CD4-positive, alpha-beta memory T cell (primary cell): ENCODE results near the gene NCKIPSD. TPM values are rescaled to one million over a fixed set of nuclear protein-coding genes. Genes with fewer than 3 reads are reported as not detected.
A peak's percentile ranks its signal among the peaks of the same experiment; 100 is the strongest.

Experiments
- CTCF ChIA-PET: fragments of 350-600 bp; sonication (Branson Sonifier 250); formaldehyde crosslinking; loops from one replicate; lab custom pipeline; 2021; ENCODE audit warnings: inconsistent platforms; ENCODE audit not compliant: partially characterized antibody; lab: Charles Lee
- POLR2A ChIA-PET: fragments of 350-600 bp; sonication (Branson Sonifier 250); formaldehyde crosslinking; loops from one replicate; lab custom pipeline; 2021; ENCODE audit not compliant: partially characterized antibody; lab: Charles Lee
- DNase-seq, 5 donors: peaks; one replicate each; pipeline versions ENCODE4 v3.0.0 to v3.0.0-alpha.2; 2020 to 2022; ENCODE audit warnings: mixed read lengths in 1 of 5
- H3K27ac ChIP-seq: one replicate; pipeline ENCODE4 v1.7.0; 2013; ENCODE audit warnings: low read depth, low read length
- H3K27me3 ChIP-seq: 2 replicates; pipeline ENCODE4 v1.7.0; 2013; ENCODE audit warnings: mild to moderate bottlenecking, low read length, moderate library complexity; ENCODE audit not compliant: insufficient read depth
- H3K36me3 ChIP-seq: 2 replicates; pipeline ENCODE4 v1.7.0; 2013; ENCODE audit warnings: mild to moderate bottlenecking, low read length, moderate library complexity; ENCODE audit not compliant: insufficient read depth
- H3K4me1 ChIP-seq: 2 replicates; pipeline ENCODE4 v1.7.0; 2013; ENCODE audit warnings: mild to moderate bottlenecking, low read length, moderate library complexity; ENCODE audit not compliant: insufficient read depth
- H3K4me3 ChIP-seq, 2 donors: one replicate each; pipeline ENCODE4 v1.7.0; 2013; ENCODE audit warnings: low read length in 2 of 2, mild to moderate bottlenecking in 1 of 2
- H3K9me3 ChIP-seq, 2 donors: one replicate each; pipeline ENCODE4 v1.7.0; 2013; ENCODE audit warnings: low read length in 2 of 2, control low read depth in 1 of 2; ENCODE audit not compliant: control insufficient read depth in 1 of 2
- H3K27ac Mint-ChIP-seq, 7 donors: one replicate each; pipeline ENCODE4 v1.8.0; 2020 to 2021; ENCODE audit warnings: mixed read lengths in 7 of 7, mild to moderate bottlenecking in 6 of 7, inconsistent platforms in 3 of 7, moderate library complexity in 3 of 7
- H3K27me3 Mint-ChIP-seq, 2 donors: one replicate each; pipeline ENCODE4 v1.8.0; 2020 to 2021; ENCODE audit warnings: mixed read lengths in 2 of 2
- H3K36me3 Mint-ChIP-seq, 2 donors: one replicate each; pipeline ENCODE4 v1.8.0; 2020 to 2021; ENCODE audit warnings: mixed read lengths in 2 of 2, inconsistent platforms in 1 of 2, mild to moderate bottlenecking in 1 of 2
- H3K4me1 Mint-ChIP-seq, 4 donors: one replicate each; pipeline ENCODE4 v1.8.0; 2020 to 2021; ENCODE audit warnings: mixed read lengths in 4 of 4, mild to moderate bottlenecking in 1 of 4
- H3K4me3 Mint-ChIP-seq, 8 donors: one replicate each; pipeline ENCODE4 v1.8.0; 2020 to 2021; ENCODE audit warnings: mixed read lengths in 8 of 8, mild to moderate bottlenecking in 7 of 8, moderate library complexity in 6 of 8, inconsistent platforms in 3 of 8
- H3K9me3 Mint-ChIP-seq, 8 donors: one replicate each; pipeline ENCODE4 v1.8.0; 2020 to 2021; ENCODE audit warnings: mixed read lengths in 8 of 8, mild to moderate bottlenecking in 5 of 8, inconsistent platforms in 3 of 8, moderate library complexity in 1 of 8
- intact Hi-C: fragments of 100-400 bp; cut with micrococcal nuclease; formaldehyde crosslinking; loops from one replicate; pipeline ENCODE4 v1.15.1; 2023
- polyA plus RNA-seq, 2 donors: library from polyadenylated mRNA; unstranded; fragments of 300-500 nt; fragmentation: Illumina TruSeq; gene quantifications; one replicate each; pipeline ENCODE4 v1.2.3, GENCODE V29; 2021
- total RNA-seq, 2 experiments: library from RNA; stranded (reverse); gene quantifications; one replicate each; pipeline ENCODE4 v1.2.3, GENCODE V29; 2021

NCKIPSD gene
- total and polyA plus RNA-seq, 4 experiments from 2014 or later, result 8.3 to 21.7 (median 18.1) TPM

DNA sequence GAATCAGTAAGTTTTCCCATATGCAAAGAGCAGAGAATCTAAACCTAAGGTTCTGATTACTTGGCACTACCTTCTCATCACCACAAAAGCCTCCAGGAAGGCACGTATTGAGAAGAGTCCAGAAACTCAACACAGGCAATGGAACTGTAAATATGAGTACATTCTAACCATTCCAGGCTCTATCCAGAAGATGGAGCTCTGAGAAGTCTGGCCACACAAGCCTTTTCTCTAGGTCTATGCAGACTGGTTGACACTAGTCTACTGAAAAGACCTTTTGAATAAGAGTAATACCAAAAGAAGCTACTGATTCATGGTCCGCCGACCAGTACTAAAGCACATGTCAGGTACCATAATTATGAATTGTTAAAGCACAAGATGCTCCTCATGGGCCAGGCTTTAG lies 12.2 kb upstream of the NCKIPSD start:
- Mint-ChIP-seq H3K4me1 (peaks cover 21 to 37% (median 30%) of the 10 kb centered on the region in 4 donors), H3K36me3 (peaks cover 16 to 52% of the 10 kb centered on the region in 2 donors), H3K9me3 (no peaks in the 10 kb centered on the region), H3K27me3 (no peaks in the 10 kb centered on the region), H3K4me3 (no peak overlapping the region), H3K27ac (peak overlapping the region in 1 of 7 donors; percentile 41)
- Histone ChIP-seq H3K27ac (no peak overlapping the region), H3K27me3 (no peaks in the 10 kb centered on the region), H3K4me3 (no peak overlapping the region), H3K4me1 (peaks cover 25% of the 10 kb centered on the region), H3K36me3 (peaks cover 48% of the 10 kb centered on the region), H3K9me3 (no peaks in the 10 kb centered on the region)
- CTCF ChIA-PET, result interaction anchor here (0.8 to 2.7 kb wide), 4 partner anchors 9 to 12 kb away, joined by 3 to 6 read pairs (median 4); partner anchors contain the start of gene NCKIPSD
- DNase-seq, result no peak
- POLR2A ChIA-PET, result interaction anchor here (1.7 kb wide), 1 partner anchor 10 kb away, joined by 3 read pairs; no protein-coding TSS in a partner anchor
- intact Hi-C loops, result no loop called here

DNA sequence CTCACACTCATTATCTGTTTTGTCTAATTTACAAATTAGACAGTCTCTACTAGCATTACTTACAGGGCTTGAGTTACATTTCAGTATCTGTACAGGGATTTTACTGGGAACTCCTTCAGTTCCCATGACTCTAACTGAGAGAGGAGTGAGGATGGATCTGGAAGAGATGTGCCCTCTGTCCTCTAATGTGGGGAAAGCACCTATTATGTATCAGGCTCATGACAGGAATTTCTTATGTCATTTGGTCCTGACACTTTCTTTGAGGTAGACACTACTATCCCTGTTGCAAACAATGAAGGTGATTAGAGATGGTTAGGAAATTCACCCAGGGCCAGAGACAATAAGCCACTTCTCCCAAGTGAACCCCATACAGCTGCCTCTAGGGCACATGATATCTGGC lies 10.9 kb upstream of the NCKIPSD start:
- peaks cover 18 to 53% of the 10 kb centered on the region in 2 donors for H3K36me3 Mint-ChIP-seq
- H3K27me3 Mint-ChIP-seq, result no peaks in the 10 kb centered on the region

DNA sequence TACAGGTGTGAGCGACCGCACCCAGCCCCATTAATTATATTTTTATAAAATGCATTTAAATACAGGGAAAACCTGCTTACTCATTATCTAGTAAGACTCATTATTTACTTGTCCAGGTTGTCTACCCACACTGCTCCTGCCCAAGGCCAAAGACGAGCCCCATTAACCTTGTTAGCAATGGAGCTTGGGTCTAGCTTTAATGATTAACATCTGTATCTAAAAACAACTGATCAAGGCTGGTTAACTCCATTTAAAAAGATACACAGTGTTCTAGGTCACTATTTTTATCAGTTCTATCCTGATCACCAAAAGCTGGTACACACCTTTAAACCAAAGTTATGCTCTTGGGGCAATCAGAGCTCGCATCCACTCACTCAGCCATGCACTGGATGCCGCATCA lies 10.4 kb upstream of the NCKIPSD start:
- H3K27ac Mint-ChIP-seq, result peak overlapping the region in 4 of 7 donors; percentile 24 to 53 (median 32)
- H3K36me3 Mint-ChIP-seq, result peaks cover 20 to 56% of the 10 kb centered on the region in 2 donors
- Histone ChIP-seq H3K27me3 (no peaks in the 10 kb centered on the region), H3K9me3 (no peaks in the 10 kb centered on the region), H3K4me1 (peaks cover 17% of the 10 kb centered on the region), H3K27ac (no peak overlapping the region), H3K36me3 (peaks cover 57% of the 10 kb centered on the region), H3K4me3 (no peak overlapping the region)
- H3K4me3 Mint-ChIP-seq, result no peak overlapping the region
- H3K4me1 Mint-ChIP-seq, result peaks cover 14 to 30% (median 22%) of the 10 kb centered on the region in 4 donors
- intact Hi-C loops, result no loop called here
- H3K9me3 Mint-ChIP-seq, result no peaks in the 10 kb centered on the region
- H3K27me3 Mint-ChIP-seq, result no peaks in the 10 kb centered on the region
- DNase-seq, result no peak
- ChIA-PET CTCF (interaction anchor here (2.0 to 2.7 kb wide), 2 partner anchors 8 to 10 kb away, joined by 5 to 6 read pairs; partner anchors contain the start of gene NCKIPSD), POLR2A (interaction anchor here (1.0 to 1.1 kb wide), 2 partner anchors 10 to 21 kb away, joined by 3 to 5 read pairs; partner anchors contain the start of gene IP6K2)

More for the DNA sequence above, 10.9 kb upstream of the NCKIPSD start:
- H3K27me3 ChIP-seq, result no peaks in the 10 kb centered on the region
- DNase-seq, result no peak
- intact Hi-C loops, result no loop called here
- Mint-ChIP-seq H3K27ac (peak overlapping the region in 6 of 7 donors; percentile 24 to 65 (median 36)), H3K4me3 (no peak overlapping the region), H3K4me1 (peaks cover 14 to 30% (median 22%) of the 10 kb centered on the region in 4 donors), H3K9me3 (no peaks in the 10 kb centered on the region)
- H3K4me3 ChIP-seq, result no peak overlapping the region
- POLR2A ChIA-PET, result interaction anchor here (1.0 kb wide), 1 partner anchor 10 kb away, joined by 5 read pairs; no protein-coding TSS in a partner anchor
- H3K36me3 ChIP-seq, result peaks cover 55% of the 10 kb centered on the region
- H3K4me1 ChIP-seq, result peaks cover 17% of the 10 kb centered on the region
- CTCF ChIA-PET, result interaction anchor here (2.0 to 2.7 kb wide), 2 partner anchors 9 to 10 kb away, joined by 5 to 6 read pairs; partner anchors contain the start of gene NCKIPSD
- no peak overlapping the region for H3K27ac ChIP-seq
- H3K9me3 ChIP-seq, result no peaks in the 10 kb centered on the region

DNA sequence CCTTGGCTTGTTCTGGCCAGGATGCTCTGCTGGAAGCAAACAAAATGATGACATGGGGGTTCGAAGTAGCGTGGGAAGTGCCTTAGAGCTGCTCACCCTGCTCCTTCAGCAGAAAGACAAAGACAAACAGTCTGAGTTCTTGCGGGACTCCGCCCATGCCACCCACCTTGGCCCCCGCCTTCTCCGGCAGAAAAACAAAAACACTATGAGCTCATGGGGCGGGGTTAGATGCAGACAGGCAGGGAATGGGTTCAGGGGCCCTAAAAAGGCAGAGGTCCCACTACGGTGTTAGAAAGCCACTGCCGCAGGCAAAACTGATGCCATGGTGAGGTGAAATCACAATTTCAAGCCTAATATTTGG lies 9.7 kb upstream of the NCKIPSD start:
- H3K27ac Mint-ChIP-seq, result peak overlapping the region in 2 of 7 donors; percentile 29 to 47
- no peak overlapping the region for H3K4me3 Mint-ChIP-seq
- H3K27me3 Mint-ChIP-seq, result no peaks in the 10 kb centered on the region
- no peak overlapping the region for H3K4me3 ChIP-seq
- intact Hi-C loops, result no loop called here
- H3K36me3 ChIP-seq, result peaks cover 59% of the 10 kb centered on the region
- no peaks in the 10 kb centered on the region for H3K9me3 ChIP-seq
- DNase-seq, result no peak
- peaks cover 23 to 60% of the 10 kb centered on the region in 2 donors for H3K36me3 Mint-ChIP-seq
- H3K27ac ChIP-seq, result no peak overlapping the region
- CTCF ChIA-PET, result no interaction called here
- no peaks in the 10 kb centered on the region for H3K9me3 Mint-ChIP-seq
- POLR2A ChIA-PET, result interaction anchor here (1.1 kb wide), 1 partner anchor 22 kb away, joined by 3 read pairs; the partner anchor contains the start of gene IP6K2
- H3K4me1 ChIP-seq, result peaks cover 13% of the 10 kb centered on the region
- H3K27me3 ChIP-seq, result no peaks in the 10 kb centered on the region
- H3K4me1 Mint-ChIP-seq, result peaks cover 13 to 25% (median 19%) of the 10 kb centered on the region in 4 donors

DNA sequence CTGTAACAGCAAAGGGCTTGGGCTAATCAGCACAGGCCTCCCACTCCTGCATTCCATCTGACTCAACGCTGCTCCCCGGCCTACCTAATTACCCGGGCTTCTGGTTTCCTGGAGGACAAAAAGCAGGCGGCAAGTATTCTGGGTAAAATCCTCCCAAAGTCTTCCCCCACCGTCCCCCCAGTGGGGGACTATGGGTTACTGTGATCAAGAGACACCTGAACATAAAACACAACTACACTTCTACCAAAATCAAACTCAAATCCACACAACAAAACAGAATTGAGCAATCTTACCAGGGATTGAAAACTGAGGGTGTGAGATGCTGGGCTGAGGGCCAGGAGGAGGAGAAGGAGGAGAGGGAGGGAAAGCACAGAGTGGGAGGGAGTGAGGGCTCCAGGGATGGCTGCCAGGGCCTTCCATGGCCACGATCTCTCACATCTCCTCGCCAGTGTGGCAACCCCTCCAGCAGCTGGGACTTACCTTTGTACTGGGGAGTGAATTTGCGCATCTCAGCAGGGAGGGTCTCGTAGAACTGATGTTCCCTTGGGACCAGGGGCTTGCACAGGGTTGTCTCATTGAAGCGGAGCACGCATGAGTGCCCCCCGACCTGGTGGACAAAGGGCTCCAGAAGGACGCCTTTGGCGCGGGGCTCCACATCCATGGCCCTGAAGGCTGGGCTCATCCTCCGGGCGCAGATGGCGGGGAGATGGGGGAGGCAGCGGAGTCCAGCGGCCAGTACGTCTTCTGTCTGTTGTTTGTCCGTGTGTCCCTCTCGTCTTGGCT lies 9.1 kb upstream of the NCKIPSD start:
- H3K9me3 ChIP-seq, result no peaks in the 10 kb centered on the region
- Mint-ChIP-seq H3K4me3 (no peak overlapping the region), H3K27ac (no peak overlapping the region), H3K4me1 (peaks cover 9 to 19% (median 14%) of the 10 kb centered on the region in 4 donors), H3K36me3 (peaks cover 23 to 60% of the 10 kb centered on the region in 2 donors), H3K9me3 (no peaks in the 10 kb centered on the region), H3K27me3 (no peaks in the 10 kb centered on the region)
- H3K4me3 ChIP-seq, result no peak overlapping the region
- H3K27me3 ChIP-seq, result no peaks in the 10 kb centered on the region
- intact Hi-C loops, result no loop called here
- peaks cover 7% of the 10 kb centered on the region for H3K4me1 ChIP-seq
- POLR2A ChIA-PET, result interaction anchor here (1.1 kb wide), 1 partner anchor 23 kb away, joined by 3 read pairs; the partner anchor contains the start of gene IP6K2
- H3K36me3 ChIP-seq, result peaks cover 57% of the 10 kb centered on the region
- DNase-seq, result no peak
- H3K27ac ChIP-seq, result no peak overlapping the region
- CTCF ChIA-PET, result no interaction called here

DNA sequence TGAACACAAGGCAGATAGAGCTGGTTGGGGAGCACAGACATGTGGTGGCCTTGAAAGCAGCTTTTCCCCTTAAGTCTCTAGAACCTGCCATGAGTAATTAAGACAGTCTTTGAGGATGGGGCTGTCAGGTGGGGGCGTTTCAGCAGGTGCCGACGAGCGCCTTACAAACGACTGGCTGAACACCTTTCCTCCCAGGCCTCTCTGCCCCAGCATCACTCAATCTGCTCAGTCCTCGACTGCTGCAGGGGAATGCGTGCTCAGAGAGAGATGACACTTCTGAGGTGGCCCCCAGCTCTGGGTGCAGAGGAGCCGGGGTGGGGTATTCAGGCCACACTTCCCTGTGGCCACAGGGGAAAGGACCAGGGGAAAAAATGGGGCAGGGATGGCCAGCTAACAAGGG lies 8.1 kb upstream of the NCKIPSD start:
- no peak overlapping the region for H3K4me3 ChIP-seq
- POLR2A ChIA-PET, result no interaction called here
- no peaks in the 10 kb centered on the region for H3K9me3 ChIP-seq
- peaks cover 6% of the 10 kb centered on the region for H3K4me1 ChIP-seq
- Mint-ChIP-seq H3K4me1 (peaks cover 7 to 15% (median 9%) of the 10 kb centered on the region in 4 donors), H3K27me3 (no peaks in the 10 kb centered on the region), H3K27ac (no peak overlapping the region), H3K36me3 (peaks cover 24 to 63% of the 10 kb centered on the region in 2 donors), H3K9me3 (no peaks in the 10 kb centered on the region), H3K4me3 (no peak overlapping the region)
- DNase-seq, result no peak
- peaks cover 59% of the 10 kb centered on the region for H3K36me3 ChIP-seq
- no peaks in the 10 kb centered on the region for H3K27me3 ChIP-seq
- H3K27ac ChIP-seq, result no peak overlapping the region
- intact Hi-C loops, result no loop called here
- CTCF ChIA-PET, result no interaction called here

DNA sequence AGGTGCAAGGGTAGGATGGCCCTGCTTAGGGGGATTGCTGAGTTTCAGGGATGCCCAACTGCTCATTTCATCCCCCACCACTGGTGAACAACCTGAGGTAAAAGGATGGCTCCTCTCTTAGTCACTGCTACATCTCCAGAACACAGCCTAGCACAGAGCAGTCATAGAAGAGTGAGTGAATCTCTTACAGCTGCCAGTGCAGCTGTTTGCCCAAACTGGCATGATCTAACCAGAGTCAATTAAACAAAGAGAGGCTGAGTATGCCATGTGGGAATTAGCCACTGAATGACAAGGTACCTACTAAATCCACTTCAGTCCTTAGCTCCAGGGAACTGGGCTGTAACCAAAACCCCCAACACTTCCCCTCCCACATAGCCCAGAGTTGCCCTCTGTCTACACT lies 6.8 kb upstream of the NCKIPSD start:
- Mint-ChIP-seq H3K4me1 (peaks cover 5 to 15% (median 6%) of the 10 kb centered on the region in 4 donors), H3K4me3 (no peak overlapping the region), H3K27me3 (no peaks in the 10 kb centered on the region), H3K36me3 (peaks cover 35 to 70% of the 10 kb centered on the region in 2 donors), H3K9me3 (no peaks in the 10 kb centered on the region), H3K27ac (peak overlapping the region in 3 of 7 donors; percentile 31 to 77 (median 62))
- DNase-seq, result no peak
- Histone ChIP-seq H3K4me3 (no peak overlapping the region), H3K9me3 (no peaks in the 10 kb centered on the region), H3K27me3 (no peaks in the 10 kb centered on the region), H3K36me3 (peaks cover 68% of the 10 kb centered on the region), H3K4me1 (no peaks in the 10 kb centered on the region), H3K27ac (no peak overlapping the region)
- CTCF ChIA-PET, result interaction anchor here (0.7 kb wide), 1 partner anchor 13 kb away, joined by 3 read pairs; no protein-coding TSS in a partner anchor
- POLR2A ChIA-PET, result no interaction called here
- intact Hi-C loops, result no loop called here
